Epithelial cell of esophagus (primary cell): Measurements from ENCODE around the gene ZNF8.

ENCODE experiments used
- DNase-seq: peaks from one replicate; pipeline ENCODE4 v3.0.0; 2010; ENCODE audit warnings: low read depth
- H3K4me3 ChIP-seq: 2 replicates; pipeline ENCODE4 v1.5.1; 2011; ENCODE audit warnings: mild to moderate bottlenecking, low read length, control low read depth
- TF ChIP-seq, protein P1 (sequence below): IDR thresholded peaks from 2 replicates; pipeline ENCODE4 v1.5.1; 2011; ENCODE audit warnings: low read depth, mild to moderate bottlenecking, low read length, control low read depth, inconsistent platforms; ENCODE audit not compliant: insufficient read depth; ENCODE audit errors: missing control alignments

Gene ZNF8

DNA sequence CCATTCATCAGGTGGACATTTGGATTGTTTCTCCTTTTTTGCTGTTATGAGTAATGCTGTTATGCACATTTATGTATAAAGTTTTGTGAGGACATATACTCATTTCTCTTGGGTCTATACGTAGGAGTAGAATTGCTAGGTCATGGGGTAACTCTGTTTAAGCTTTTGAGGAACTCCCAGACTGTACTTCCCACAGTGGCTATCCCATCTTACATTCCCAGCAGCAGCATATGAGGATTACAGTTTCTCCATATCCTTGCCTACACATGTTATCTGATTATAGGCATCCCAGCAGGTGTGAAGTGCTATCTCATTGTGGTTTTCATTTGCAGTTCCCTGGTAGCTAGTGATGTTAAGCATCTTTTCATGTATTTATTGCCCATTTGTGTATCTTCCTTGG is 53.9 kb downstream of the ZNF8 start:
- H3K4me3 ChIP-seq: no peak overlapping the region
- DNase-seq: no peak
- TF ChIP-seq, protein P1, sequence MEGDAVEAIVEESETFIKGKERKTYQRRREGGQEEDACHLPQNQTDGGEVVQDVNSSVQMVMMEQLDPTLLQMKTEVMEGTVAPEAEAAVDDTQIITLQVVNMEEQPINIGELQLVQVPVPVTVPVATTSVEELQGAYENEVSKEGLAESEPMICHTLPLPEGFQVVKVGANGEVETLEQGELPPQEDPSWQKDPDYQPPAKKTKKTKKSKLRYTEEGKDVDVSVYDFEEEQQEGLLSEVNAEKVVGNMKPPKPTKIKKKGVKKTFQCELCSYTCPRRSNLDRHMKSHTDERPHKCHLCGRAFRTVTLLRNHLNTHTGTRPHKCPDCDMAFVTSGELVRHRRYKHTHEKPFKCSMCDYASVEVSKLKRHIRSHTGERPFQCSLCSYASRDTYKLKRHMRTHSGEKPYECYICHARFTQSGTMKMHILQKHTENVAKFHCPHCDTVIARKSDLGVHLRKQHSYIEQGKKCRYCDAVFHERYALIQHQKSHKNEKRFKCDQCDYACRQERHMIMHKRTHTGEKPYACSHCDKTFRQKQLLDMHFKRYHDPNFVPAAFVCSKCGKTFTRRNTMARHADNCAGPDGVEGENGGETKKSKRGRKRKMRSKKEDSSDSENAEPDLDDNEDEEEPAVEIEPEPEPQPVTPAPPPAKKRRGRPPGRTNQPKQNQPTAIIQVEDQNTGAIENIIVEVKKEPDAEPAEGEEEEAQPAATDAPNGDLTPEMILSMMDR: no peak

DNA sequence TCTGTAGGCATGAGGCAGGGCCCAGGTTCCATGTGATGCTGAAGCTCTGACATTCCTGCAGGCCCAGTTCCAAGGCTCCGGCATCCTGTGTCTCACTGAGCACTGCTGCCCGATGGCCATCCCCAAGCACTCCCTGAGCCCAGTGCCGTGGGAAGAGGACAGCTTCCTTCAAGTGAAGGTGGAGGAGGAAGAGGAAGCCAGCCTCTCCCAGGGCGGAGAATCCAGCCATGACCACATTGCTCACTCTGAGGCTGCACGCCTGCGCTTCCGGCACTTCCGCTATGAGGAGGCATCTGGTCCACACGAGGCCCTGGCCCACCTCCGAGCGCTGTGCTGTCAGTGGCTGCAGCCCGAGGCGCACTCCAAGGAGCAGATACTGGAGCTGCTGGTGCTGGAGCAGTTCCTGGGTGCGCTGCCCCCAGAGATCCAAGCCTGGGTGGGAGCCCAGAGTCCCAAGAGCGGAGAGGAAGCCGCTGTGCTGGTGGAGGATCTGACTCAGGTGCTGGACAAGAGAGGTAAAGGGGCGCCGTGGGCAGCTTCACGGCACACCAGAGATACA is 56.0 kb downstream of the ZNF8 start:
- TF ChIP-seq, protein P1: no peak
- H3K4me3 ChIP-seq: no peak overlapping the region
- no peak for DNase-seq

DNA sequence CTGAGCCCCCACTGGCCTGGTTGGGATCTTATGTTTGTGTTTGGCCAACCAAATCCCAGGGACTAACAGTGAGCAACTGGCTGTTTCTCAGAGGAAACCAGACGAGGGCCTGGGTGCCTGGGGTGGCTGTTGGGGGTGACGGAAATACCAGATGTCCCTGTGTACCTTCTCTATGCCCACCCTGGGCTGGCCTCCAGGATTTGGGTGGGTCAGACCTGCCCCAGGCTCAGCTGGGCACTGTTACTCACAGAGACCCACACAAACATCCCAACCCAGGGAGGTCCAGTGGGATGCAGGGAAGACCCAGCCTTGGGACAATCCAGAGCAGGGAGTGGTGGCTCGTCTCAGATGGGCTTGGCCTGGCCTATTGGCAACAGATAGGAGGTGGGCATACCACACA is 56.9 kb downstream of the ZNF8 start:
- TF ChIP-seq, protein P1: no peak
- H3K4me3 ChIP-seq: no peak overlapping the region
- DNase-seq: no peak

DNA sequence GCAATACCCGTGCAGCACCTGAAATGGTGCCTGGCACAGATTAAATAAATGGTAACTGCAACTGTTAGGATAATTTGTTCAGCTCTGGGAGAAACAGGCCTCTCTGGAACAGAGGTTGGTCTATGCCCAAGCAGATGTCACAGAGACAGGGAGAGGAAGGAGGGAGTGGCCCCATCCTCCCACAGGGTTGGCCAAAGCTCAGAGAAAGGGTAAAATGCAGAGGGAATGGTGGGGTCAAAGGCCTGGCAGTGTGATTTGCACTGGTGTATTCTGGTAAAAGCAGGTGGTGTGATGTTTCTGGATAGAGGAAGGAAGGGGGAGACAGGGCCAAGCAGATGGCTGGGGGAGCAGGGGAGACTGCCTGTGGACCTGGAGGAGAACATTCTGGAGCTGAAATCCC is 57.5 kb downstream of the ZNF8 start:
- DNase-seq: no peak
- TF ChIP-seq, protein P1: no peak
- H3K4me3 ChIP-seq: no peak overlapping the region

DNA sequence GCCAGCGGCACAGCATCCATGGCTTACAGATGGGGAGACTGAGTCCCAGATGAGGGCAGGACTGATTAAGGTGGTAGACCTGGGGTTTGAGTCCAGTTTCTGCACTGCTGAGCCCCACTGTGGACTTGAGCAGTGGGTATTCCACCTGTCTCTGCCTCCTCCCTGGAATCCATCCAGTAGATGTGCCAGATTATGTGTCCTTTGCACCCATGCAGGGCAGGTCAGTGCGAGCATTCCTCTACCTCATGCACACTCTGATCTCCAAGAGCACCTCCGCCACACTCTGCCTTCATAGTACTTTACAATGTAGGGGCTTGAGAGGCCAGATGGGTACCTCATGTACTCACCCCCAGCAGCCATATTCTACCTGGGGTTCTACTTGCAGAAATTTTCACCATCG is 58.1 kb downstream of the ZNF8 start:
- H3K4me3 ChIP-seq: no peak overlapping the region
- DNase-seq: no peak
- TF ChIP-seq, protein P1: no peak

DNA sequence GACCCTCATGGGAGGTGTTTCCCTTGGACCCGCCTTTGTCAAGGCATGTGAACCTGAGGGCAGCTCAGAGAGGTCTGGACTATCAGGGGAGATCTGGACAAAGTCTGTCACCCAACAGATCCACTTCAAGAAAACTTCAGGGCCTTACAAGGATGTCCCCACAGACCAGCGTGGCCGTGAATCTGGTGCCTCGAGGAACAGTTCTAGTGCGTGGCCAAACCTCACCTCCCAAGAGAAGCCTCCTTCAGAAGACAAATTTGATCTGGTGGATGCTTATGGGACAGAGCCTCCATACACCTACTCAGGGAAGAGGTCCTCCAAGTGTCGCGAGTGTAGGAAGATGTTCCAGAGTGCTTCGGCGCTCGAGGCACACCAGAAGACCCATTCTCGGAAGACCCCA is 59.6 kb downstream of the ZNF8 start:
- TF ChIP-seq, protein P1: no peak
- no peak overlapping the region for H3K4me3 ChIP-seq
- no peak for DNase-seq

DNA sequence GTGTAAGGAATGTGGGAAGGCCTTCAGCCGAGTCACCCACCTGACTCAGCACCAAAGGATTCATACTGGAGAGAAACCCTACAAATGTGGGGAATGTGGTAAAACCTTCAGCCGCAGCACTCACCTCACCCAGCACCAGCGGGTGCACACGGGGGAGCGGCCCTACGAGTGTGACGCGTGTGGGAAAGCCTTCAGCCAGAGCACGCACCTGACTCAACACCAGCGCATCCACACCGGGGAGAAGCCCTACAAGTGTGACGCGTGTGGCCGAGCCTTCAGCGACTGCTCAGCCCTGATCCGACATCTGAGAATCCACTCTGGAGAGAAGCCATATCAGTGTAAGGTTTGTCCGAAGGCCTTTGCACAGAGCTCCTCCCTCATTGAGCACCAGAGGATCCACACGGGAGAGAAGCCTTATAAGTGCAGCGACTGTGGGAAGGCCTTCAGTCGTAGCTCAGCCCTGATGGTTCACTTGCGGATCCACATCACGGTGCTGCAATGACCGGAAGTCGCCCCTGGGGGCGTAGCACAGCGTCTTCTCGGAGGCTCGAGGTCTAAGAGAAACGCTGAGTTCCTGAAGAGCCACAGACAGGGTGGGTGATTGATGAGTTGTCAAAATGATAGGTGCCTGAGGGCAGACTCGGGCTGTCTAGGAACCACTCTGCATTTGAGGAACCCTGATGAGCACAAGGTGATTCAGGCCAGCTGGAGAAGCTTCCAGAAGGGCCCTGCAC is 60.2 kb downstream of the ZNF8 start:
- H3K4me3 ChIP-seq: no peak overlapping the region
- DNase-seq: peak; percentile 15
- TF ChIP-seq, protein P1: no peak
